Small intestine (tissue), 7 donors: ENCODE results near the gene LAMA4. TPM values are rescaled to one million over a fixed set of nuclear protein-coding genes. Genes with fewer than 3 reads are reported as not detected.

Source experiments
- DNase-seq, 2 donors: peaks; one replicate each; pipeline versions ENCODE4 v3.0.0 to v3.0.0-alpha.2; 2013
- FAIRE-seq: peaks from 2 replicates; lab custom pipeline; 2012; peaks lifted over from hg19 to GRCh38; lab: Jason Lieb, UNC
- H3K27ac ChIP-seq, 3 donors: one replicate each; pipeline ENCODE4 v1.5.1; 2013; ENCODE audit warnings: low read length in 2 of 3, mild to moderate bottlenecking in 2 of 3, control low read depth in 1 of 3, inconsistent platforms in 1 of 3, low read depth in 1 of 3, moderate library complexity in 1 of 3
- H3K27me3 ChIP-seq, 3 donors: one replicate each; pipeline ENCODE4 v1.6.1; 2013; ENCODE audit warnings: low read length in 3 of 3, inconsistent platforms in 1 of 3; ENCODE audit not compliant: control insufficient read depth in 3 of 3, insufficient read depth in 3 of 3
- H3K36me3 ChIP-seq, 3 donors: one replicate each; pipeline ENCODE4 v1.6.1; 2013; ENCODE audit warnings: low read length in 3 of 3, inconsistent platforms in 1 of 3, low read depth in 1 of 3, mild to moderate bottlenecking in 1 of 3, moderate library complexity in 1 of 3; ENCODE audit not compliant: control insufficient read depth in 3 of 3, insufficient read depth in 2 of 3
- H3K4me1 ChIP-seq, 3 donors: one replicate each; pipeline ENCODE4 v1.6.1; 2013; ENCODE audit warnings: low read length in 2 of 3, inconsistent platforms in 1 of 3, low read depth in 1 of 3, mild to moderate bottlenecking in 1 of 3, moderate library complexity in 1 of 3; ENCODE audit not compliant: control insufficient read depth in 3 of 3, insufficient read depth in 2 of 3
- H3K4me3 ChIP-seq, 3 donors: one replicate each; pipeline ENCODE4 v1.5.1; 2013; ENCODE audit warnings: low read length in 3 of 3, control low read depth in 1 of 3, inconsistent platforms in 1 of 3, low read depth in 1 of 3, mild to moderate bottlenecking in 1 of 3, moderate library complexity in 1 of 3
- H3K9me3 ChIP-seq, 2 donors: one replicate each; pipeline ENCODE4 v1.6.1; 2013; ENCODE audit warnings: low read depth in 1 of 2, low read length in 1 of 2; ENCODE audit not compliant: control insufficient read depth in 2 of 2, insufficient read depth in 1 of 2
- WGBS, 3 donors: extraction: QIAGEN DNeasy Blood & Tissue Kit; methylation state at CpG; one replicate each; pipeline ENCODE4 v1.1.7; 2013; 5-methylcytosine and 5-hydroxymethylcytosine counted together
- polyA plus RNA-seq, 4 donors: library from polyadenylated mRNA; stranded (reverse) in 3 of 4; unstranded in 1 of 4; fragments of 200-250 nt in 3 of 4; fragments of 120-200 nt in 1 of 4; gene quantifications; one replicate each; pipeline versions ENCODE4 v1.2.1 to v1.2.3, GENCODE V29; 2013
- donor health status: healthy with polysubstance abuse.
- donor health status: control.
- donor health status: control.
- donor health status: Bipolar disorder and iron deficiency.
- donor health status: healthy.

The LAMA4 gene
- polyA plus RNA-seq, 4 donors, result 2.0 to 29.7 (median 9.1) TPM

GRCh38 chr6:112281821-112282615 lies 27.7 kb upstream of the LAMA4 start:
- 42 to 56% (median 51%) methylated on average over 4 of the region's 4 CpGs for WGBS, 3 donors
- Histone ChIP-seq H3K9me3 (no peaks in the 10 kb centered on the region), H3K27ac (peak overlapping the region in 2 of 3 donors; percentile 42 to 49), H3K27me3 (no peaks in the 10 kb centered on the region), H3K4me1 (peaks cover 0 to 5% (median 0%) of the 10 kb centered on the region in 3 donors), H3K4me3 (no peak overlapping the region), H3K36me3 (no peaks in the 10 kb centered on the region)
- DNase-seq (peak in 1 of 2 donors; percentile 36), FAIRE-seq (no peak)

GRCh38 chr6:112279031-112279935 lies 24.9 kb upstream of the LAMA4 start:
- H3K27ac ChIP-seq, result no peak overlapping the region
- H3K36me3 ChIP-seq, result no peaks in the 10 kb centered on the region
- no peaks in the 10 kb centered on the region for H3K9me3 ChIP-seq
- WGBS, 3 donors, result 62 to 71% (median 67%) methylated on average over 5 of the region's 5 CpGs
- H3K4me3 ChIP-seq, result no peak overlapping the region
- H3K4me1 ChIP-seq, result peaks cover 0 to 2% (median 0%) of the 10 kb centered on the region in 3 donors
- DNase-seq (no peak), FAIRE-seq (no peak)
- H3K27me3 ChIP-seq, result no peaks in the 10 kb centered on the region

DNA sequence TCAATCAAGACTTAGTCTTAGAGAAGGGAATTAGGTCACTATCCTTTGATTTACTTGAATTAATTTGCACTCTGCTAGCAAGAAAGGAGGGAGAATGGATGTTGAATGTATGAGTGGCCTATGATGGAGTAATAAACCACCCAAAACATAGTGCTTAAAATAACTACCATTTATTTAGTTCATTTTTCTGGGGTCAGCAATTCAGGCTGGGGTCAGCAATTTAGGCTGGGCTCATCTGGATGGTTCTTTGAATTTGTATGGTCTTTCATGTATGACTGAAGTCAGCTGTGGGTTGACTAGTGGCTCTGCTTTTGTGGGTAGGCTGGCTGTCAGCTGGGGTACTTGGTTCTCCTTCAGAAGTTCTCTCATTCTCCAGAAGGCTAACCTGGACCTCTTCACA lies 21.0 kb upstream of the LAMA4 start:
- Histone ChIP-seq H3K4me3 (no peak overlapping the region), H3K9me3 (no peaks in the 10 kb centered on the region), H3K27me3 (no peaks in the 10 kb centered on the region), H3K4me1 (peaks cover 0 to 2% (median 0%) of the 10 kb centered on the region in 3 donors), H3K27ac (no peak overlapping the region), H3K36me3 (no peaks in the 10 kb centered on the region)
- DNase-seq, result no peak
- FAIRE-seq, result no peak

DNA sequence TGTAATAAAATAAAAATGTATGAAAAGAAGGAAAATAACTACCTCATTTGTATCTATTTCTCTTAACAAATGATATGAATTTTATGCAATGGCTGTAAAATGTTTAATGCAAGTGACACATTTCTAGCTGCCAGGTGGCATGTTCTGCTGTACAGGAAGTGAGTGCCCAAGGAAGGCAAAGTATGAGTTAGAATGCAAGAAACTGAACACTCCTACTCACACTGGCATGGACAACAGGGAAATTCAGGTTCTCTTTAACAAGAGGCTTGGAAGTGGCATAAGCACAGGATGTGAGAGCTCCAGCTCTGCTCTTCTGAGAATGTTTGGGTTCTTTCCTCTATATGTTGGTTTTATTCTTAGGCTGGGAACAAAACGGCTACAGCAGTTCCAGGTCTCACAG lies 20.4 kb upstream of the LAMA4 start:
- no peaks in the 10 kb centered on the region for H3K9me3 ChIP-seq
- no peak overlapping the region for H3K4me3 ChIP-seq
- 70 to 77% (median 74%) methylated on average over 1 of the region's 1 CpG for WGBS, 3 donors
- H3K36me3 ChIP-seq, result no peaks in the 10 kb centered on the region
- no peak for FAIRE-seq
- peaks cover 0 to 2% (median 0%) of the 10 kb centered on the region in 3 donors for H3K4me1 ChIP-seq
- DNase-seq, result no peak
- no peaks in the 10 kb centered on the region for H3K27me3 ChIP-seq
- no peak overlapping the region for H3K27ac ChIP-seq

- Histone ChIP-seq H3K9me3 (no peaks in the 10 kb centered on the region), H3K36me3 (no peaks in the 10 kb centered on the region), H3K27me3 (no peaks in the 10 kb centered on the region), H3K27ac (no peak overlapping the region), H3K4me3 (no peak overlapping the region), H3K4me1 (no peaks in the 10 kb centered on the region)
- 77 to 81% (median 77%) methylated on average over 3 of the region's 3 CpGs for WGBS, 3 donors
- FAIRE-seq (no peak), DNase-seq (no peak)
Measured at GRCh38 chr6:112272799-112273198, 18.4 kb upstream of the LAMA4 start.

DNA sequence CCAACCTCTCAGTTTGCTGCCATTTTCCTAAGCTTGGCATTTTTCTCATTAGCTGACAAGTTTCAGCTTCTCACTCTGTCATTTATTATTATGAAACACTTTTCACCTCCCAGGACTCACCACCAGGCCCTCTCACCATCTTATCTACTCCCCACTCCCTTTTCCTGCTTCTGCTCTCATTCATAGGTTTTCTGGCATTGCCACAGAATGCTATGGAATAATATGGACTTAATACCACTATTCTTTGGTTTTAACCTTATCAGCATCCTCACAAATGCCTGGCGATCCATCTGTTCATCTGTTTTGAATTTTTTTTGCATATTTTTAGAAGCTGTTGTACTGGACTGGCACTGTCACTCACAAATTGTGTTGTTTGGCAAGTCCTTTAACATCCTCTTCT lies 16.4 kb upstream of the LAMA4 start:
- Histone ChIP-seq H3K4me1 (no peaks in the 10 kb centered on the region), H3K9me3 (no peaks in the 10 kb centered on the region), H3K4me3 (no peak overlapping the region), H3K36me3 (no peaks in the 10 kb centered on the region), H3K27me3 (no peaks in the 10 kb centered on the region), H3K27ac (no peak overlapping the region)
- FAIRE-seq (no peak), DNase-seq (no peak)
- 86 to 98% (median 90%) methylated on average over 1 of the region's 1 CpG for WGBS, 3 donors

DNA sequence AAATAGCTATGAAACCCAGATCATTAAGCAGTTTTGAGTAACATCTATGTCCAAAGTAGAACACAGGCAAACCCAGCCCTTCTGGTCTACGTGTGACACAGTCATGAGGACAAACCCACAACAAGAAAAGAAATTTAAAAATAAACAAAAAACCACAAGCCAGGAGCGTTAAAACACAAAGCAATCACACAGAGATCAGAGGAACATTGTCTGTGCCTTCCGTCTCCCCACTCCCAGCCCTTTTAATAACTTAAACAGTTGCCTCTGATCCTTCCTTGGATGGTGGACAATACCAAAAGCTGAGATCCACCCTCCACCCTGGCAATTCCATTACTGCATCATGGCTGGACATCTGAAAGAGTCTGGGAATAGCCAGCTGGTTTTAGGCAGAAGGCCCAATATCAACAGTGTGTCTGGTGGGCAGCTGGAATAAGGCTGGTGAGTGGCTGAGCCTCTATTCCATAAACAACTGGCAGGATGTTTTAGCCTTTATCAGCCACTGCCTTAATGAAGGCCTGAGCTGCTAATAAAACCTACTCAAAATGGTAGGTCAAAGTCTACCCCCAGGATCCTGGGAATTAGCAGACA lies 15.7 kb upstream of the LAMA4 start:
- Histone ChIP-seq H3K9me3 (no peaks in the 10 kb centered on the region), H3K36me3 (no peaks in the 10 kb centered on the region), H3K27me3 (no peaks in the 10 kb centered on the region), H3K4me3 (no peak overlapping the region), H3K4me1 (no peaks in the 10 kb centered on the region), H3K27ac (no peak overlapping the region)
- FAIRE-seq (no peak), DNase-seq (no peak)
- WGBS, 3 donors, result 76 to 78% (median 77%) methylated on average over 3 of the region's 3 CpGs

DNA sequence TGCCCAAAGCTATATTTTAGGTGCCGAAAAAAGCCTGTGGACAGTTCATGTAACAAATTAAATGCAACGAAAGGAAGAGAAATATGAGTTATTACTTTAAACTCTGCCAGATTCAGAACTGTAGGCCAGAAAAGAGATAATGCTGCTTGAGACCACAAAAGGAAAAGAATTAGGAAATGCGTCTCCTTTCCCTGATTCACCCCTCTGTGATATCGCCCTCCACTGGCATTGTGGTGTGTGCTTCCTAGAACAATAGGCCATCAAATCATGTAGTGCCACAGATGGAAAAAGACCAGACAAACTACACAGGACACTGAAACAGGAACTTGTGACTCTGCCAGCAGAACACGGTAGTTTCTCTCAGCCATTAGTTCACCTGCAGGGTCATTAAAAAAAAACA lies 14.7 kb upstream of the LAMA4 start:
- no peak for FAIRE-seq

More for the DNA sequence above, 14.7 kb upstream of the LAMA4 start:
- no peaks in the 10 kb centered on the region for H3K36me3 ChIP-seq
- H3K27ac ChIP-seq, result no peak overlapping the region
- H3K9me3 ChIP-seq, result no peaks in the 10 kb centered on the region
- no peaks in the 10 kb centered on the region for H3K4me1 ChIP-seq
- no peak overlapping the region for H3K4me3 ChIP-seq
- 71 to 89% (median 87%) methylated on average over 5 of the region's 5 CpGs for WGBS, 3 donors
- no peaks in the 10 kb centered on the region for H3K27me3 ChIP-seq
- DNase-seq, result no peak
